Kidney tubule cell (primary cell): Measurements from ENCODE around the gene UGT1A10.

Experiments
- DNase-seq: peaks from one replicate; pipeline ENCODE4 v3.0.0-alpha.2; 2018; ENCODE audit warnings: low spot score

The UGT1A10 gene

DNA sequence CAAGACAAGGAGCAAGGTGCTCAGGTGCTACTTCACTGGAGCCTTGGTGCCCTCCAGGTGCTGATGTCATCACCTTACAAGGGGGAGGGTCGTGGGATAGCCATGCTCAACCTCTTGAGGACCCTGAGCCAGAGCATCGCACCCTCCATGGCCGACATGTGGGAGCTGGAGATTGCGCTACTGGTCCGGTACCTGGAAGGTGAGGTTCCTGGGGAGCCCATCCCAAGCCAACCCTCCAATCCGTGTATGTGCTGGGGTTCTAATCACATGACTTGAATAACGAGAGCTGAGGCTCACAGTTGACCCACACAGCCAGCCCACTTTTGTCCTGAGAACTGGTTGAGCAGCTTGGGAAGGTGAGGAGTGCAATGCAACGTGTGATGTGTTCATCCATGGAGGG lies 167.7 kb downstream of the UGT1A10 start:
- no peak for DNase-seq

- no peak for DNase-seq
These were observed 171.1 kb downstream of the UGT1A10 start for GRCh38 chr2:233807215-233807865.

DNA sequence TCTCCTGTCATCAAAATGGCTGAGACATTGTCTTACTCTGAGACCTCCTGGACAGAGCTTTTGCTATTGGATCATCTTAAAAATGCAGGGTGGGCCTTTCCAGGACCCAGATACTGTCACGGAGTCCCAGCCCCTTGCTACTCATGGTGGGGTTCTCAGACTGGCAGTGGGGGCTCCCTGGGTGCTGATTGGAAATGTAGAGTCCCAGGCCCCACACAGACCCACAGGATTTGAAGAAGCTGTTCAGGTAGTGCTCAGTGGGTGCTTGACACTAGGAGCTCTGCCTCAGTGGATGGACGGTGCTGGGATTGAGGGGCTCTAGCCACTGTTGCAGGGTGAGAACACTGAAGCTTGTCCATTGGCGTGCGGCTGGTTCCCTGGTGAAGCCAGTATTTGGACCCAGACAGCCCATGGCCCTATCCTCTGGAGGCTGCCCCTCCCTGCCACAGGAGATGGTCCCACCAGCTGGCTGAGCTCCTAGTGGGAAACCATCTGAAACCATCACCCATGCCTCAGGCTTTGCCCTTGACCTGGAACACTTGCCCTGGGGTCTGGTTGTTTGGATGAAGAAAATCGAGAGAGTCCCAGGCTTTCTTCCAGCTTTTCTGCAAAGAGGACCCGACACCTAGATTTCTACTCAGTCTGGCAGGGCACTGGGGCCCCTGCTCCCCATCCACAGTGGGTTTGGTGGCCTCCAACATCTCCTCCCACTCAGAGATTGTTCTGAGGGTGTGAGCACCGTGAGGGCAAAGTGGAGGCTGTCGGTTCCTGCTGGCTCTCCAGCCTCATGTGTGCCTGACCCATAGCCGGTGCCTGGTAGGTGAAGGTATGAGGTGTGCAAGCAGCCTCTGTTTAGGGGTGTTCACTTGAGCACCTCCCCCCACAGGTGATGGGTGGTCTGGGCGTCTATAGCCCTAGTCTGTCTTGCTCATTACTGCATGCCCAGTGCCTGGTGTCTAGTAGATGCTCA lies 172.0 kb downstream of the UGT1A10 start:
- no peak for DNase-seq

DNA sequence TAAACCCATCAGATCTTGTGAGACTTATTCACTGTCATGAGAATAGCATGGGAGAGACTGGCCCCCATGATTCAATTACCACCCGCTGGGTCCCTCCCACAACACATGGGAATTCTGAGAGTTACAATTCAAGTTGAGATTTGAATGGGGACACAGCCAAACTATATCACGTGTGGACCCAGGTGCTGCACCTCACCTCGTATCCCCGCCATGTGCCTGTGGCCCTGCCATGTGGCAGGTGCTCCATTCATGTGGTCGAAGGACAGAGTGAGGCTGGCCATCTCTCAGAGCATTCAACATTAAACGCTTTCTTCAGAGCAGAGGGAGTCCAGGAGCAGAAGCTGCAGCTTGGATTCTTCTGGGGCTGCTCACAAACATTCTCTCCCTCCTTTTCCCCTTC lies 174.1 kb downstream of the UGT1A10 start:
- DNase-seq, result no peak

DNA sequence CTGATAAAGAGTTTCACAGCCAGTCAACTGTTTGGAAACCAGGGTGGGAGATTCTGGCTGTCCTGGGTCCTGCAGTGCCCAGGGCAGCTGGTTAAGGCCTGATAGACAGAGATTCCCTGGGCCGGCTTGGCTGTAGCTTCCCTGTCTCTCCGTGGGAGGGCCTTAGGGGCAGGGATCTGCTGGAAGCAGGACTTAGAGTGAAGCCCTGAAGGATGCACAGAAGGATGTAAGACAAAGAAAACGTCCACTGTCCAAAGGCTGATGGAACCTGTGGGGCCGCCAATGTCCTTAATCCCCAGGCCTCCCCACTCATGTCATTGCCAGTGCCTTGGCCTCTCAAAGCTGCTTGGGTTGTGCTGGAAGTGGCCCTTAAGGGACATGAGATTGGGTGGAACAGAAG lies 174.8 kb downstream of the UGT1A10 start:
- no peak for DNase-seq

GRCh38 chr2:233811732-233812131 lies 175.5 kb downstream of the UGT1A10 start:
- DNase-seq, result no peak

DNA sequence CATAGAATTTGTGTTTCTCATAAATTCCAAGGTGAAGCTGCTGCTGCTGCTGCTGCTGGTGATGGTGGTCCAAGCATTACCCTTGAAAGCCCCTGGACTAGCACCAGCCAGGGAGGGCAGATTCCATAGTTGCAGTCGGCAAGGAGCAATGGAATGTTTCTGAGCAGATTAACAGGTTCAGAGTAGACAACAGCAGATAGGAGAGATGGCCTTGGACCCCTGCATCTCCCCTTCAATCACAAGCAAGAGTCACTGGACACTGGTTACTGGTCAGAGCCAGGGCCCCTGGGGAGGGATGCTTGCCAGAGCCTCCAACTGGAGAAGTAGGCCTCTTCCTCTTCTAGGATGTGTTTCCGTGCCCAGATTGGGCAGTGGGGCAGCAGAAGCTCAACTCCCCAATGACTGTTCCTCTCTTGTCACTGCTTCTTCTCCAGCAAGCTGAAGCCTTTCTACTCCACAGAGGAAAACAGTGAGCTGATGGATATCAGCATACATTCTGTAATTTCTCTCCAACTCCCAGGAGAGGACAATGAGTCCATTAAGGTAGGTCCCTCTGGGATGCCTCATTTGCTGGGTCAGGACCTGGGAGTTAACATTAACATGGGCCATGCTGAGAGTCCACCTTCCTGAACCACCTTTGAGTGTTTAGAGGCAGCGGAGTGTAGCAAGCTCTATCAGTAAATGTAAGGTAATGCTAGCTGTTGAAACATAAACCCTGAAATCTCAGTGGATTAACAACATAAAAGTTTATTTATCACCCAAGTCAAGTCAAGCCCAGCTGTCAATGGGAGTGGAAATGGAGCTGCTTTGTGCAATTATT lies 177.2 kb downstream of the UGT1A10 start:
- no peak for DNase-seq

- no peak for DNase-seq
These were observed 178.0 kb downstream of the UGT1A10 start for GRCh38 chr2:233814056-233814835.

GRCh38 chr2:233815861-233816260 lies 179.6 kb downstream of the UGT1A10 start:
- DNase-seq, result no peak

GRCh38 chr2:233816334-233816733 lies 180.1 kb downstream of the UGT1A10 start:
- DNase-seq, result no peak

DNA sequence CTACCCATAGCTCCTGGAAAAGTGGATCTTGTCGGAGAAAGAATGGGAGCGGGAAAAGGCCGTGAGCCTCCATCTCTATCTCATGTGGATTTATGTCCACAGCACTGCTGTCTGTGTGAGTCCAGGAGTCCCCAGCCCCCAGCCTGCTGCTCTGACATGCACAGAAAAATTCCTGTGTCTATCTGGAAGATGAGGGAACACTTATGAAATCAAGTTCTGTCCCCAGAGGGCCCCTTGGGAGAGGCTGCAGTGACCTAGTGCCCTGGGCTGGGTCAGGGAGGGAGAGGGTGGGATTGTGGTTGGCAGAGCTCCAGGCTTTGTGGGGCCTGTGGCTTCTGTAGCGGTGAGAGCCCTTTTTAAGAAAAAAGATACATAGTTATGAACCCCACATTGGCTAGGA lies 180.5 kb downstream of the UGT1A10 start:
- no peak for DNase-seq

DNA sequence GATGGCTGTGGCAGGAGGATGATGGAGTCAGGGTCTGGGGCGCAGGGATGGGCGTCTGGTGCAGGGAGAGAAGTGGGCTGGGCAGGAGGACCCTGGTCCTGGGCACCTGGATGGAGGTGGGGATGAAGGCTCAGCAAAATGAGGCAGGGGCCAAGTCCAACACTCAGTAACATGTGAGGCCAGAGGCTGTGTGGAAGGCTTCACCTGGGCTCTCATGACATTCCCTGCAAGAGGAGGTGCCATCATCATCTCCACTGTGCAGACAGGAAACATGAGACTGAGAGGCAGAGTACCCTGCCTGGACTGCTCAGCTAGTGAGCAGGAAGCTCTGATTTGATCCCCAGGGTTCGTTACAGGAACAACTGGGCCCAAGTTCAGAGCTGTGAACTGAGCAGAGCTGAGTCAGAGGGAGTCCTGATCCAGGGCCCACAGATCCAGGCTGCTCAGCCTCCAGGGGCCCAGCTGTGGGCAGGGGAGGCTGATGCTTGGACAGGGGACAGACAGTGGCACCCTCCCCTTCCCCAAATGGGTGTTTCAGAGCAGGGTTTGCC lies 181.2 kb downstream of the UGT1A10 start:
- DNase-seq, result no peak

DNA sequence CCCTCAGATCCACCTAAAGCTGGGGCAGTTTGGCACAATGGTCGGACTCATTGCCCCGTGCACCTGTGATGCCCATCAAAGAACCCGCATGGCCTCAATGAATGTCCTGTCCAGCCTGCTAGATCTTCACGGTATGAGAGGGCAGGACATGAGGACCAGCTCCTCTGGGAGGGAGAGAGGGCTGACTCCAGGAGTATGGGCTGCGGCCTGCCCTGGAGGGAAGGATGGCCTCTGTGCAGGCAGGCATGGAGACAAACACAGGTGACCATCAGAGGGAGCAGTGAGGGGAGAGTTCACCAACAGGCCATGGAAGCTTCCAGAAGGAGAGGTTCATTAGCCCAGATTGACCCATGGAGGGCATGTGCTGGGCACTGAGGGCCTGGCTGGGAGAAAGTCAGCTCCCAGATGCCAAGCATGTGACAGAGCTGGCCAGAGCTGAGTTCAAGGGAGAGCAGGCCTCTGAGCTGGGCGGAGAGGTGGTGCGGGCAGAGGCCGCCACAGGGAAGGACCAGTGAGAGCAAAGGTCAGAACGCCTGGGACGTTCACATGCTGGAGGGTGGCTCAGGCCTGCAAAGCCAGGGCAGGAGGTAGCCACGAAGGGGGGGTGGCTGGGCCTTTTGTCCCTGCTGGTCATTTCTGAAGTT lies 181.9 kb downstream of the UGT1A10 start:
- DNase-seq, result no peak

- no peak for DNase-seq
These were observed 182.7 kb downstream of the UGT1A10 start for GRCh38 chr2:233818639-233819621.

DNA sequence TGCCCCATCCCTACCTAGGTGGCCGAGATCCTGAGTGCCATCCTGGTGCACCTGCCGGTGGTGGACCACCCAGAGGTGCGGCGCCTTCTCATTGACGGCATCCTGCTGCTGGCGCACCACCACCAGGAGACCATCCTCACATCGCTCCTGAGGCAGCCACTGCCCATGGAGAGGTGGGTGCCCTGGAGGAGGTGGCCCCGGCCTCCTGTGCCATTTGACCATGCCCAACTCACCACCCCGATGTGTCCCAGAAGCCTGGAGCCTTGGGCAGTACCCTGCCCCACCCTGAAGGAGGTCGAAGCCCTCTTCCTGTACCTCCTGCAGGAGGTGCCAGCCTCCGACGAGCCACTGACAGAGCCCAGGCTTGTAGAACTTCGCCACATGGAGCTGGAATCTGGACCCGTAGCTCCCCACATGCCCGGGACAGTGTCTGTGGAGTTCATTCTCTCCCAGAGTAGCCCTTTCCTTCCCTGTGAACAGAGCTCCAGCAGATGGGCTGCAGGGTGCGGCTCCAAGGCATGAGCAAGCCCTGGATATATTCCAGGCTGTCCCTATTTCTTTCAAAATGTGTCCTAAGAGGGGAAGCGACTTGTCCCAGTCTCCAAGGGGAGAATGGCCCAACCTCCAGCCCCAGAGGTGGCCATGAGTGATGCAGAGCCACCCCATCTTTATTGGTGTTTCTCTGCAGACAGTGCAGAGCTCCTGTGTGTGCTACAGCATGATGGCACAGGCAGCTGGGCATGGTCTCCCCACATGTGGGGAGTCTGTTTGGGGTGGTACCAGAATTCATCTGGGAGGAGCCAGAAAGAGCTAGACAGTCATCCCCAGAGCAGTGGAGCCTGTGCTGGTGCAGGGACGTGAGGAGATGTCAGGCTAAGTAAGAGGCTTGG lies 183.9 kb downstream of the UGT1A10 start:
- no peak for DNase-seq

- no peak for DNase-seq
These were observed 184.5 kb downstream of the UGT1A10 start for GRCh38 chr2:233820774-233821105.

DNA sequence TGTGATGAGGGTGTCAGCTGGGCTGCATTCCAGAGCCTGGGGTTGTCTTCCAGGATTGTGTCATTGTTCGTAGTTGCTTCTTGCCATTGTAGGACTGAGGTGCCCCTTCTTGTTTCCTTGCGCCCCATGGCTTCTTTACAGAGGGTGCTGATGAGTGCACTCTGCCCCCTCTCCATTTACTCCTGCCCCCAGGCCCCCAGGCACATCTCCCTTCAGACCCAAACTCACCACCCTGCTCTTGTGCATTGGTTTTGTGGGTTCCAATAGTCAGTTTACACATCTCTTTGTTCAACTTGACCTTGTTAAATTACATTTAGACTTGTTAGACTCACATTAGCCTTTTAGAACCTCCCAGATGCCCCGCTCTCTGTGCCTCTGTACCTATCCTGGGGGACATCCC lies 184.9 kb downstream of the UGT1A10 start:
- DNase-seq, result no peak

GRCh38 chr2:233821709-233822100 lies 185.5 kb downstream of the UGT1A10 start:
- DNase-seq, result no peak
